DOHH2 (cell line): ENCODE results near the gene AMH.
A peak's percentile ranks its signal among the peaks of the same experiment; 100 is the strongest.

Experiments
- H3F3A ChIP-seq: fragments of 200-600 bp; sonication (generic), shearing (Covaris generic); 2 replicates; pipeline ENCODE4 v1.6.0; 2016; ENCODE audit warnings: antibody characterized with exemption, mild to moderate bottlenecking; ENCODE audit not compliant: control insufficient read depth, insufficient read depth
- H3K27ac ChIP-seq: fragments of 200-600 bp; sonication (generic); 2 replicates; pipeline ENCODE4 v1.5.1; 2014; ENCODE audit warnings: low read depth, mild to moderate bottlenecking, low read length, moderate library complexity
- H3K27me3 ChIP-seq: fragments of 200-600 bp; sonication (generic); 2 replicates; pipeline ENCODE4 v1.6.1; 2014; ENCODE audit warnings: mild to moderate bottlenecking, low read length, mixed read lengths; ENCODE audit not compliant: control insufficient read depth
- H3K36me3 ChIP-seq: fragments of 200-600 bp; sonication (generic); 2 replicates; pipeline ENCODE4 v1.6.1; 2014; ENCODE audit warnings: mild to moderate bottlenecking, low read length, moderate library complexity, mixed read lengths; ENCODE audit not compliant: control insufficient read depth
- H3K4me1 ChIP-seq: fragments of 200-600 bp; sonication (generic); 2 replicates; pipeline ENCODE4 v1.6.1; 2014; ENCODE audit warnings: mild to moderate bottlenecking, low read length, mixed read lengths; ENCODE audit not compliant: control insufficient read depth
- H3K4me2 ChIP-seq: fragments of 200-600 bp; sonication (generic); 2 replicates; pipeline ENCODE4 v1.6.0; 2014; ENCODE audit warnings: mild to moderate bottlenecking, low read length, moderate library complexity
- H3K4me3 ChIP-seq: fragments of 200-600 bp; sonication (generic); 2 replicates; pipeline ENCODE4 v1.5.1; 2014; ENCODE audit warnings: mild to moderate bottlenecking, low read length, mixed read lengths
- H3K79me2 ChIP-seq: fragments of 200-600 bp; sonication (generic); 2 replicates; pipeline ENCODE4 v1.6.1; 2014; ENCODE audit warnings: mild to moderate bottlenecking, low read length, mixed read lengths; ENCODE audit not compliant: control insufficient read depth
- H3K9me2 ChIP-seq: fragments of 200-600 bp; sonication (generic); replicated peaks from 2 replicates; pipeline ENCODE4 v1.6.1; 2014; ENCODE audit warnings: mild to moderate bottlenecking, low read length, mixed read lengths; ENCODE audit not compliant: control insufficient read depth
- H3K9me3 ChIP-seq: fragments of 200-600 bp; sonication (generic); 2 replicates; pipeline ENCODE4 v1.6.1; 2014; ENCODE audit warnings: antibody characterized with exemption, low read length, mixed read lengths; ENCODE audit not compliant: control insufficient read depth, insufficient read depth
- H4K20me1 ChIP-seq: fragments of 200-600 bp; sonication (generic); 2 replicates; pipeline ENCODE4 v1.6.0; 2014; ENCODE audit warnings: low read depth, mild to moderate bottlenecking, antibody characterized with exemption, low read length, moderate library complexity; ENCODE audit not compliant: control insufficient read depth, insufficient read depth
- EZH2phosphoT487 ChIP-seq: fragments of 200-600 bp; sonication (generic); IDR thresholded peaks from 2 replicates; pipeline ENCODE4 v1.6.1; 2017; ENCODE audit warnings: borderline replicate concordance, mild to moderate bottlenecking, antibody characterized with exemption, low read length, moderate library complexity, mixed read lengths
- TF ChIP-seq, protein P1 (sequence below): fragments of 200-600 bp; sonication (generic); IDR thresholded peaks from one replicate; pipeline ENCODE4 v1.5.1; 2014; ENCODE audit warnings: antibody characterized with exemption, mild to moderate bottlenecking, low read depth, low read length; ENCODE audit not compliant: poor library complexity, severe bottlenecking

AMH gene

DNA sequence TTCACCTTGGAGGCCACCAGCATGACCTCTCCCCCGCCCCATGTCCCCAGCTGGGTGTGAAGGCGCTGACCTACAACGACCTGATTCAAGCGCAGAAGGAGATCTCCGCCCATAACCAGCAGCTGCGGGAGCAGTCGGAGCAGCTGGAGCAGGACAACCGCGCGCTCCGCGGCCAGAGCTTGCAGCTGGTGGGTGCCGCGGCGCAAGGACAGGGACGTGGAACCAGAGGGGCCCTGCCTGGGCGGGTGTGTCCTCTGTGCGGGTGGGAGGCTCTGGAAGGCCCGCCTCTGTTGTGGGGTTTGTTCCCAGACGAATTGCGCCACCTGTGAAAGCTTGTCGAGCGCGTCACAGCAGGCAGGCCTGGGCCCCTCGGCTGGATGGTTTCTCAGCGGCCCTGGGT, 35.3 kb upstream of the AMH start:
- Histone ChIP-seq H3K9me3 (no peaks in the 10 kb centered on the region), H3K4me1 (peaks cover 25% of the 10 kb centered on the region), H3K9me2 (no peaks in the 10 kb centered on the region), H3K79me2 (no peaks in the 10 kb centered on the region; the same call in 1 of the 2 replicates), H3K4me2 (no peak overlapping the region), H4K20me1 (no peaks in the 10 kb centered on the region), H3K27me3 (no peaks in the 10 kb centered on the region), H3K36me3 (peaks cover 91% of the 10 kb centered on the region), H3K4me3 (no peak overlapping the region), H3K27ac (no peak overlapping the region), H3F3A (no peaks in the 10 kb centered on the region)
- TF ChIP-seq EZH2phosphoT487 = no peak
- TF ChIP-seq, protein P1, sequence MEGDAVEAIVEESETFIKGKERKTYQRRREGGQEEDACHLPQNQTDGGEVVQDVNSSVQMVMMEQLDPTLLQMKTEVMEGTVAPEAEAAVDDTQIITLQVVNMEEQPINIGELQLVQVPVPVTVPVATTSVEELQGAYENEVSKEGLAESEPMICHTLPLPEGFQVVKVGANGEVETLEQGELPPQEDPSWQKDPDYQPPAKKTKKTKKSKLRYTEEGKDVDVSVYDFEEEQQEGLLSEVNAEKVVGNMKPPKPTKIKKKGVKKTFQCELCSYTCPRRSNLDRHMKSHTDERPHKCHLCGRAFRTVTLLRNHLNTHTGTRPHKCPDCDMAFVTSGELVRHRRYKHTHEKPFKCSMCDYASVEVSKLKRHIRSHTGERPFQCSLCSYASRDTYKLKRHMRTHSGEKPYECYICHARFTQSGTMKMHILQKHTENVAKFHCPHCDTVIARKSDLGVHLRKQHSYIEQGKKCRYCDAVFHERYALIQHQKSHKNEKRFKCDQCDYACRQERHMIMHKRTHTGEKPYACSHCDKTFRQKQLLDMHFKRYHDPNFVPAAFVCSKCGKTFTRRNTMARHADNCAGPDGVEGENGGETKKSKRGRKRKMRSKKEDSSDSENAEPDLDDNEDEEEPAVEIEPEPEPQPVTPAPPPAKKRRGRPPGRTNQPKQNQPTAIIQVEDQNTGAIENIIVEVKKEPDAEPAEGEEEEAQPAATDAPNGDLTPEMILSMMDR = no peak

DNA sequence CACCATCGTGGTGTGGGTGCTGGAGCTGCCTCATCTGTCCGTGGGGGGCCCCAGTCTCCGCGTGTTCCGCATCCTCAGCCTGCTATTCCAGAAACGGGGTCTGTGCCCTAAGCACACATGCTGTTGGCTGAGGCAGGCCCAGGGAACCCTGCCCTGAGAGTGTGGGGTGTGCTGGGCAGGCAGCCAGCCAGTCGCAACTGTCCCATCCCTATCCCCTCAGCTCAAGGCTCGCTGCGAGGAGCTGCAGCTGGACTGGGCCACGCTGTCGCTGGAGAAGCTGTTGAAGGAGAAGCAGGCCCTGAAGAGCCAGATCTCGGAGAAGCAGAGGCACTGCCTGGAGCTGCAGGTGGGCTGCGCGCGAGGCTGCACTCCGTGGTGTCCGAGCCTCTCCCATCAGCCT, 34.9 kb upstream of the AMH start:
- H3K4me3 ChIP-seq = no peak overlapping the region
- H3K27me3 ChIP-seq = no peaks in the 10 kb centered on the region
- no peak overlapping the region for H3K4me2 ChIP-seq
- no peak overlapping the region for H3K27ac ChIP-seq
- no peaks in the 10 kb centered on the region for H4K20me1 ChIP-seq
- TF ChIP-seq, protein P1 = no peak
- TF ChIP-seq EZH2phosphoT487 = no peak
- no peaks in the 10 kb centered on the region for H3K9me3 ChIP-seq
- H3K36me3 ChIP-seq = peaks cover 89% of the 10 kb centered on the region
- H3K79me2 ChIP-seq = no peaks in the 10 kb centered on the region; the same call in 1 of the 2 replicates
- H3K4me1 ChIP-seq = peaks cover 25% of the 10 kb centered on the region
- no peaks in the 10 kb centered on the region for H3F3A ChIP-seq
- H3K9me2 ChIP-seq = no peaks in the 10 kb centered on the region

DNA sequence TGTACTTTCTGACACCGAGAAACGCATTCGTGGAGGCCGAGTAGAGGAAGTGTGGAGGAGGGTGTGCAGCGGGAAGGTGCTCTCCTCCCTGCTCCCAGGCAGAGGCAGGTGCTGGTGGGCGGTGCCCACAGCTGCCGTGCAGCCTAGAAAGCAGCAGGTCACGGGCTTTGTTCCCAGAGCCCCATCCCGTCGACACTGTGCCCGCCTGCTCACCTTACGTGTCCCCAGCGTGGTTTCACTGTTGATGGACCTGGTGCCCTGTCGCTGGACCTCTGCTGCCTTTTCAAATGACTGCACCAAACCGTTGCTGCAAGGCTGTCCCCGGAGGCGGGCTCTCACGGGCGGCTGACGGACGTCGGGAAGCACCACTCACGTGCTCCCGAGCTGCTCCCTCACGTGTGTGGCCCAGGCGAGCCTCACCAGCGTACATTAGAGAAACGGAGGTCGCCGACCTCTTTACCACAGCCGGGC, 33.8 kb upstream of the AMH start:
- Histone ChIP-seq H3K4me3 (no peak overlapping the region), H3K27me3 (no peaks in the 10 kb centered on the region), H4K20me1 (no peaks in the 10 kb centered on the region), H3K36me3 (peaks cover 89% of the 10 kb centered on the region), H3K79me2 (no peaks in the 10 kb centered on the region; the same call in 1 of the 2 replicates), H3K9me2 (no peaks in the 10 kb centered on the region), H3K4me1 (peaks cover 25% of the 10 kb centered on the region), H3K27ac (no peak overlapping the region), H3K9me3 (no peaks in the 10 kb centered on the region), H3F3A (no peaks in the 10 kb centered on the region), H3K4me2 (0 out of 2 replicates have a peak overlapping the region, but pooled peaks have one; percentile 8)
- TF ChIP-seq EZH2phosphoT487 = no peak
- TF ChIP-seq, protein P1 = no peak
